Testis (tissue), 2 donors: Measurements from ENCODE around the gene NHLRC2.

Experiments used
- CTCF ChIP-seq, 3 experiments: fragments of 450-650 bp in 2 of 3; fragments of 200-600 bp in 1 of 3; sonication (generic) in 1 of 3; IDR thresholded peaks; one replicate each; pipeline ENCODE4 v1.5.1; 2016 to 2019; ENCODE audit warnings: antibody characterized with exemption in 3 of 3, mild to moderate bottlenecking in 2 of 3, moderate library complexity in 1 of 3
- POLR2A ChIP-seq: fragments of 450-650 bp; IDR thresholded peaks from one replicate; pipeline ENCODE4 v1.6.1; 2017; ENCODE audit warnings: antibody characterized with exemption, mild to moderate bottlenecking, moderate library complexity

DNA sequence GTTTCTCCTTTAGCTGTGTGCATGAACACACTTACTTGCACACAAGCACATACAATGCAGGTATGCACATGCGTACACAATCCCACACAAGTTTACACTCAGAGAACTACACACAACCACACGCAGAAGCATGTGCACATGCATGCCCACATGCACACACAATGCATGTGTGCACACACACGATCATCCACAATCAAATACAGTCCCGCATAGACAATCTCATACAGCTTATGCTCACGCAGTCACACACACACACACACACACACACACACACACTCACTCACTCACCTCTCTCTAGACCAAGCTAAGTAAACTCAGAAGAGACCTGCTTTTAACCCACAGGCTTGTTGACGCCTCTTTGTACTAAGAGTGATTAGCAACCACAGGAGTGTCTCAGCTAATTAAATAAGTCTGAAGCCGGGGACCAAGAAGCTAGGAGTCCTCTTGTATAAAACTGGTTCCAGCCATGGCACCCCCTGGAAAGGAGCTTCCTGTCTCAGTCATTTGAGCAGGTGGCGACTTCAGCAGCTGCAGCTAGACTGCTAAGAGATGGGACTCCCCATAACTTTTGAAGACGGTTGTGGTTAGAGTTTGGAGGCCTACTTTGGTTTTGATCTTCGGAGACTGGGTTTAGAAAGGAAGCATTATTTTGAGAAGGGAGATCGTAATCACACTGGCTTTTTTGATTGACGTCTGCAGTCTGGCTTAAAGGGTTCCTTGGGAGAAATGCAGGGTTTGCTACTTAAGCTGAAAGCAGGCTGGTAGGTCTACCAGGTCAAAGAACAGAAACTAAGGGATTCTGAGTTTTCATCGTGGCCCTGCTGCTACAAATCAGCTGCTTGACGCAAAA, 106.9 kb downstream of the NHLRC2 start:
- no peak for TF ChIP-seq CTCF (IDR thresholded peaks at IDR 0.05)
- no peak for TF ChIP-seq POLR2A
